Measurements from ENCODE around the gene COL9A3. TPM values are rescaled to one million over a fixed set of nuclear protein-coding genes. Genes with fewer than 3 reads are reported as not detected.

The COL9A3 gene
- total and polyA plus RNA-seq, 4 experiments from 2014 or later, result 0.41 TPM; not detected in 3

DNA sequence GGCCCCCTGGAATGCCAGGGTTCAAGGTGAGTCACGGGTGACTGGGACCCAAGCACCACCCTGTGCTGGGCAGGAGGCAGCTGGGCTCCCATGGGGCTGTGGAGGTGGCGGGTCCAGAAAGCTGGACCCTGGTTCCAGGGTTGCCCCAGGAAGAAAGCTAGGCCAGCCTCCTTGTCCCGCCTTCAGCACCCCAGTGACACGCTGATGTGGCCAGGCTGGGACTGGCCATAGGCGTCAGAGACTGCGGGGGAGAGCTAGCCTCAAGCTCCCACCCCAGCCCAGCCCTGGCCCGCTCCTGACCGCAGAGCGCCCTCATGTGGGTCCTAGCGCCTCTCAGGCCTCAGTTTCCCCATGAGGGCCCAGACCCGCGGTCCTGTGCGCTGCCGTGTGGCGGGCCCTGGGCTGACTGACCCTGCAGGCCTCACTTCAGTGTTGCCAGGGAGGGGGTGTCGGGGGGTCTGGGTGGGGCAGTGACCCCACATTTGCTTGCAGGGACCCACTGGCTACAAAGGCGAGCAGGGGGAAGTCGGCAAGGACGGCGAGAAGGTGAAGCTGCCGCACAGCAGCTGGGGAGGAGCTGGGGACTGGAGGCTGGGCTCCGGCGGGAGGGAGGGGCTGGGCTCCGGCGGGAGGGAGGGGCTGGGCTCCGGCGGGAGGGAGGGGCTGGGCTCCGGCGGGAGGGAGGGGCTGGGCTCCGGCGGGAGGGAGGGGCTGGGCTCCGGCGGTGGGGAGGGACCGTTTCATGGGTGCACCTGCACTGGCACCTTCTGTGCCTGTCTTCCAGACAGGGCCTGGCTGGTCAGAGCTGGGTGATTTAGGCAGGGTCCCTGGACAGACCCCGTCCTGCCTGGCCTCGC lies 7.9 kb downstream of the COL9A3 start:
- H3K4me1 Mint-ChIP-seq, result peaks cover 0 to 8% (median 0%) of the 10 kb centered on the region in 4 donors
- H3K27me3 ChIP-seq (ENCODE audit: insufficient read depth, low read length), result no peaks in the 10 kb centered on the region
- no peaks in the 10 kb centered on the region for H3K9me3 ChIP-seq (ENCODE audit: control insufficient read depth in 1 of 2, low read length in 2 of 2)
- H3K27ac Mint-ChIP-seq, result peak overlapping the region in 2 of 7 donors; percentile 29 to 57
- no peaks in the 10 kb centered on the region for H3K9me3 Mint-ChIP-seq
- H3K4me3 Mint-ChIP-seq, result peak overlapping the region in 4 of 8 donors; percentile 31 to 60 (median 46)
- no peak overlapping the region for H3K27ac ChIP-seq (ENCODE audit: low read depth, low read length)
- peak in 4 of 5 donors; percentile 29 to 54 (median 44) for DNase-seq
- intact Hi-C loops (cut with micrococcal nuclease), result no loop called here
- no peak overlapping the region for H3K4me3 ChIP-seq (ENCODE audit: low read length in 2 of 2)
- H3K4me1 ChIP-seq (ENCODE audit: insufficient read depth, low read length), result peaks cover 9% of the 10 kb centered on the region
- H3K27me3 Mint-ChIP-seq, result no peaks in the 10 kb centered on the region
- H3K36me3 ChIP-seq (ENCODE audit: insufficient read depth, low read length), result no peaks in the 10 kb centered on the region
- no peaks in the 10 kb centered on the region for H3K36me3 Mint-ChIP-seq
- POLR2A ChIA-PET (ENCODE audit: partially characterized antibody), result interaction anchor here (2.1 kb wide), 1 partner anchor 30 kb away, joined by 10 read pairs; no protein-coding TSS in a partner anchor
- CTCF ChIA-PET (ENCODE audit: partially characterized antibody), result interaction anchor here (0.6 to 1.7 kb wide), 2 partner anchors 16 to 441 kb away, joined by 6 to 7 read pairs; no protein-coding TSS in a partner anchor

GRCh38 chr20:62825333-62825985 lies 8.6 kb downstream of the COL9A3 start:
- Mint-ChIP-seq H3K27ac (peak overlapping the region in 1 of 7 donors; percentile 53), H3K4me3 (peak overlapping the region in 1 of 8 donors; percentile 29), H3K4me1 (peaks cover 0 to 8% (median 0%) of the 10 kb centered on the region in 4 donors), H3K9me3 (no peaks in the 10 kb centered on the region), H3K27me3 (no peaks in the 10 kb centered on the region), H3K36me3 (no peaks in the 10 kb centered on the region)
- no peak overlapping the region for H3K27ac ChIP-seq (ENCODE audit: low read depth, low read length)
- intact Hi-C loops (cut with micrococcal nuclease), result no loop called here
- H3K9me3 ChIP-seq (ENCODE audit: control insufficient read depth in 1 of 2, low read length in 2 of 2), result no peaks in the 10 kb centered on the region
- peaks cover 9% of the 10 kb centered on the region for H3K4me1 ChIP-seq (ENCODE audit: insufficient read depth, low read length)
- ChIA-PET POLR2A (ENCODE audit: partially characterized antibody) (interaction anchor here (2.1 kb wide), 1 partner anchor 31 kb away, joined by 10 read pairs; no protein-coding TSS in a partner anchor), CTCF (ENCODE audit: partially characterized antibody) (interaction anchor here (0.6 to 1.7 kb wide), 2 partner anchors 17 to 441 kb away, joined by 6 to 7 read pairs; no protein-coding TSS in a partner anchor)
- H3K27me3 ChIP-seq (ENCODE audit: insufficient read depth, low read length), result no peaks in the 10 kb centered on the region
- DNase-seq, result peak in 1 of 5 donors; percentile 31
- no peaks in the 10 kb centered on the region for H3K36me3 ChIP-seq (ENCODE audit: insufficient read depth, low read length)
- H3K4me3 ChIP-seq (ENCODE audit: low read length in 2 of 2), result no peak overlapping the region

DNA sequence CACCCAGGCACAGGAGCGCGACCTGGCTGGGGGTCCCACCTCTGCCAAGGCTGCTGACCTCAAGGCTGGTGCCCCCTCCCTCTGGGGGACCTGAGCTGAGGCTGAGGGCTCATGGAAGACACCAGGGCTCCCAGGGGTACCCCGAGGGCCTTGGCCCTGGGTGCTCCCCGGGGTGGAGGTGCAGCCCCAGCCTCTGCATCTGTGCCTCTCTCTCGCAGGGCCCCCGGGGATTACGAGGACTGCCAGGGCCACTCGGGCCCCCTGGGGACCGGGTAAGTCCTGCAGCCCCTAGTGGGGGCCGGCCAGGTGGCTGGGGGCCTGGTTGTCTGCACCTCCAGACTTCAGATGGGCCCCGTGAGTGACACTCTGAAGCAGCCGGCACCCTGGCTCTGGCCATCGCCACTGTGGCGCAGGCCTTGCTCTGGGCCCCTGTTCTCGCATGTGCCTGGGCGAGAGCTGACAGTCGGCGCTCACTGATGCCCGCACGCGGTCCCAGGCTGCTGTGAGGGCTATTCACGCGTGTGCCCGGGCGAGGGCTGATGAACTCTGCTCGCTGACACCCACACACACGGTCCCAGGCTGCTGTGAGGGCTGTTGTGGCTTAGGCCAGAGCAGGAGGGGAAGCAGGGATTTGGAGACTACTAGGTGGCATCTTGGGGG lies 9.3 kb downstream of the COL9A3 start:
- DNase-seq, result peak in 1 of 5 donors; percentile 7
- H3K36me3 ChIP-seq (ENCODE audit: insufficient read depth, low read length), result no peaks in the 10 kb centered on the region
- peaks cover 9% of the 10 kb centered on the region for H3K4me1 ChIP-seq (ENCODE audit: insufficient read depth, low read length)
- no peaks in the 10 kb centered on the region for H3K9me3 ChIP-seq (ENCODE audit: control insufficient read depth in 1 of 2, low read length in 2 of 2)
- CTCF ChIA-PET (ENCODE audit: partially characterized antibody), result no interaction called here
- POLR2A ChIA-PET (ENCODE audit: partially characterized antibody), result interaction anchor here (2.1 kb wide), 1 partner anchor 32 kb away, joined by 10 read pairs; no protein-coding TSS in a partner anchor
- H3K4me3 ChIP-seq (ENCODE audit: low read length in 2 of 2), result no peak overlapping the region
- H3K36me3 Mint-ChIP-seq, result no peaks in the 10 kb centered on the region
- H3K4me3 Mint-ChIP-seq, result no peak overlapping the region
- intact Hi-C loops (cut with micrococcal nuclease), result no loop called here
- no peaks in the 10 kb centered on the region for H3K9me3 Mint-ChIP-seq
- H3K27ac ChIP-seq (ENCODE audit: low read depth, low read length), result no peak overlapping the region
- peaks cover 0 to 8% (median 0%) of the 10 kb centered on the region in 4 donors for H3K4me1 Mint-ChIP-seq
- no peaks in the 10 kb centered on the region for H3K27me3 Mint-ChIP-seq
- H3K27ac Mint-ChIP-seq, result no peak overlapping the region
- no peaks in the 10 kb centered on the region for H3K27me3 ChIP-seq (ENCODE audit: insufficient read depth, low read length)

- no peak for DNase-seq
- Mint-ChIP-seq H3K4me1 (peaks cover 0 to 8% (median 1%) of the 10 kb centered on the region in 4 donors), H3K4me3 (no peak overlapping the region), H3K36me3 (no peaks in the 10 kb centered on the region), H3K27me3 (no peaks in the 10 kb centered on the region), H3K9me3 (no peaks in the 10 kb centered on the region), H3K27ac (no peak overlapping the region)
- Histone ChIP-seq H3K4me3 (ENCODE audit: low read length in 2 of 2) (no peak overlapping the region), H3K36me3 (ENCODE audit: insufficient read depth, low read length) (no peaks in the 10 kb centered on the region), H3K27ac (ENCODE audit: low read depth, low read length) (no peak overlapping the region), H3K9me3 (ENCODE audit: control insufficient read depth in 1 of 2, low read length in 2 of 2) (no peaks in the 10 kb centered on the region), H3K27me3 (ENCODE audit: insufficient read depth, low read length) (no peaks in the 10 kb centered on the region), H3K4me1 (ENCODE audit: insufficient read depth, low read length) (peaks cover 11% of the 10 kb centered on the region)
- intact Hi-C loops (cut with micrococcal nuclease), result no loop called here
- ChIA-PET POLR2A (ENCODE audit: partially characterized antibody) (no interaction called here), CTCF (ENCODE audit: partially characterized antibody) (no interaction called here)
Observed at GRCh38 chr20:62826646-62827310, 9.9 kb downstream of the COL9A3 start.

DNA sequence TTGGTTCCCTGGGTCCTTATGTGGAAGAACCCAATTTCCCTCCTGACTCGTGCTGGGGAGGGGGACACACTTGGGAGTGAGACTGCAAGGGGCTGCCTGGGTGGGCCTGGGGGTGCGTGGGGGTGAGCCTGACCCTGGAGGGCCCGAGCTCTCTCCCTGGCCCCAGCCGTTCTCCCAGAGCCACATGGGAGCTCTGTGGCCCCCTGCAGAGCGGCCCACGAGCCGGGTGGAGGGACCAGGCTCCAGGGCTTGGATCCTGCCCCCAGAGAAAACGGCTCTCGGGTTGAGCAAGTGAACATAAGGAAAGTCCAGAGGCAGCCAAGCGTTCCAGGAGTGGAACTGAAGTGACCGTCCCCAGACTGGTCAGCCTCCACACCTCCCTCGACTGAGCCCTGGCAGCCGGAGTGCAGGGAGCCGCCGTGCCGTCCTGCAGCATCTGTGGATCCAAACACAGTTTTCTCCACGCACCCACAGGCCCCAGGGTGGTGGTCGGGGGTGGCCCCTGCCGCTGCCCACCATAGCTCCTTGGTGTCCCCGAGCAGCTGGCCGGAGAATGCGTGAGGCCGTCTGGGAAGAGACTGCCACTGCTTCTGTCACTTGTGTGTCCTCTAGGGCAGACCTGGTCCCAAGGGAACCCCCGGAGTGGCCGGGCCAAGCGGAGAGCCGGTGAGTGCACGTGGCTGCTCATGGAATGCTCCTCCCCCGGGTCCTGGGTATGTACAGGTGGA lies 10.6 kb downstream of the COL9A3 start:
- H3K4me3 Mint-ChIP-seq, result no peak overlapping the region
- no peak for DNase-seq
- no peaks in the 10 kb centered on the region for H3K27me3 Mint-ChIP-seq
- H3K4me1 Mint-ChIP-seq, result peaks cover 0 to 8% (median 2%) of the 10 kb centered on the region in 4 donors
- Histone ChIP-seq H3K27ac (ENCODE audit: low read depth, low read length) (no peak overlapping the region), H3K4me3 (ENCODE audit: low read length in 2 of 2) (no peak overlapping the region), H3K9me3 (ENCODE audit: control insufficient read depth in 1 of 2, low read length in 2 of 2) (no peaks in the 10 kb centered on the region), H3K27me3 (ENCODE audit: insufficient read depth, low read length) (no peaks in the 10 kb centered on the region), H3K4me1 (ENCODE audit: insufficient read depth, low read length) (peaks cover 18% of the 10 kb centered on the region), H3K36me3 (ENCODE audit: insufficient read depth, low read length) (no peaks in the 10 kb centered on the region)
- H3K36me3 Mint-ChIP-seq, result no peaks in the 10 kb centered on the region
- POLR2A ChIA-PET (ENCODE audit: partially characterized antibody), result no interaction called here
- no peak overlapping the region for H3K27ac Mint-ChIP-seq
- H3K9me3 Mint-ChIP-seq, result no peaks in the 10 kb centered on the region
- CTCF ChIA-PET (ENCODE audit: partially characterized antibody), result no interaction called here
- intact Hi-C loops (cut with micrococcal nuclease), result no loop called here

GRCh38 chr20:62828051-62828450 lies 11.2 kb downstream of the COL9A3 start:
- no peaks in the 10 kb centered on the region for H3K27me3 Mint-ChIP-seq
- POLR2A ChIA-PET (ENCODE audit: partially characterized antibody), result no interaction called here
- Histone ChIP-seq H3K27ac (ENCODE audit: low read depth, low read length) (no peak overlapping the region), H3K9me3 (ENCODE audit: control insufficient read depth in 1 of 2, low read length in 2 of 2) (no peaks in the 10 kb centered on the region), H3K36me3 (ENCODE audit: insufficient read depth, low read length) (no peaks in the 10 kb centered on the region), H3K4me1 (ENCODE audit: insufficient read depth, low read length) (peaks cover 20% of the 10 kb centered on the region), H3K4me3 (ENCODE audit: low read length in 2 of 2) (no peak overlapping the region), H3K27me3 (ENCODE audit: insufficient read depth, low read length) (no peaks in the 10 kb centered on the region)
- DNase-seq, result no peak
- no peaks in the 10 kb centered on the region for H3K36me3 Mint-ChIP-seq
- CTCF ChIA-PET (ENCODE audit: partially characterized antibody), result no interaction called here
- intact Hi-C loops (cut with micrococcal nuclease), result no loop called here
- no peaks in the 10 kb centered on the region for H3K9me3 Mint-ChIP-seq
- no peak overlapping the region for H3K27ac Mint-ChIP-seq
- no peak overlapping the region for H3K4me3 Mint-ChIP-seq
- H3K4me1 Mint-ChIP-seq, result peaks cover 0 to 5% (median 4%) of the 10 kb centered on the region in 4 donors
